ENCODE measurements around the gene TNKS1BP1. TPM values are rescaled to one million over a fixed set of nuclear protein-coding genes. Genes with fewer than 3 reads are reported as not detected.

The TNKS1BP1 gene
- total and polyA plus RNA-seq, 2 experiments from 2014 or later = 64.2 to 72.2 TPM

GRCh38 chr11:57341250-57341808 lies 16.6 kb upstream of the TNKS1BP1 start (continued):
- TF ChIP-seq ZNF462 (CRISPR knock-in tag; IDR thresholded peaks at IDR 0.05) (no peak), CREB1 (CRISPR knock-in tag; IDR thresholded peaks at IDR 0.05; ENCODE audit: low read depth) (no peak), JUNB (IDR thresholded peaks at IDR 0.05; ENCODE audit: unreplicated experiment) (no peak), POLR2AphosphoS5 (IDR thresholded peaks at IDR 0.05; ENCODE audit: low read depth) (no peak), ZNF331 (CRISPR knock-in tag; IDR thresholded peaks at IDR 0.05; ENCODE audit: low read depth) (no peak), NANOG (IDR thresholded peaks at IDR 0.05; ENCODE audit: borderline replicate concordance) (no peak), REST (IDR thresholded peaks at IDR 0.05; ENCODE audit: unreplicated experiment) (no peak), EZH2phosphoT487 (IDR thresholded peaks at IDR 0.05; ENCODE audit: unreplicated experiment) (no peak)

Measured in GM23338 (cell line).